SU-DHL-6 (cell line): Measurements from ENCODE around the gene APC.
A peak's percentile ranks its signal among the peaks of the same experiment; 100 is the strongest.

Experiments used
- H2AFZ ChIP-seq: fragments of 200-600 bp; sonication (generic); 2 replicates; pipeline ENCODE4 v1.6.1; 2014; ENCODE audit warnings: low read depth, mild to moderate bottlenecking, moderate library complexity, mixed read lengths, antibody characterized with exemption, low read length; ENCODE audit not compliant: severe bottlenecking
- H3F3A ChIP-seq: fragments of 200-600 bp; shearing (Covaris generic); 2 replicates; pipeline ENCODE4 v1.6.0; 2016; ENCODE audit warnings: antibody characterized with exemption, mild to moderate bottlenecking; ENCODE audit not compliant: insufficient read depth
- H3K27ac ChIP-seq: fragments of 200-600 bp; sonication (generic); 2 replicates; pipeline ENCODE4 v1.5.1; 2016; ENCODE audit warnings: low read depth, mild to moderate bottlenecking, low read length, moderate library complexity, mixed read lengths
- H3K27me3 ChIP-seq: fragments of 200-600 bp; sonication (generic), shearing (Covaris generic); 2 replicates; pipeline ENCODE4 v1.6.0; 2014; ENCODE audit warnings: mild to moderate bottlenecking, low read length
- H3K36me3 ChIP-seq: fragments of 200-600 bp; sonication (generic); 2 replicates; pipeline ENCODE4 v1.6.1; 2014; ENCODE audit warnings: mild to moderate bottlenecking, low read length, mixed read lengths
- H3K4me2 ChIP-seq: fragments of 300-600, 200-600 bp; shearing (Covaris generic), sonication (generic); 2 replicates; pipeline ENCODE4 v1.6.0; 2014; ENCODE audit warnings: low read length, low read depth, mild to moderate bottlenecking; ENCODE audit not compliant: poor library complexity, severe bottlenecking
- H3K4me3 ChIP-seq: fragments of 200-600 bp; sonication (generic); 2 replicates; pipeline ENCODE4 v1.5.1; 2014; ENCODE audit warnings: antibody characterized with exemption, low read length, mild to moderate bottlenecking, mixed read lengths; ENCODE audit not compliant: insufficient read depth, poor library complexity, severe bottlenecking
- H3K79me2 ChIP-seq: fragments of 200-600 bp; sonication (generic); 2 replicates; pipeline ENCODE4 v1.6.1; 2014; ENCODE audit warnings: mild to moderate bottlenecking, low read length, moderate library complexity; ENCODE audit not compliant: insufficient read depth
- H3K9ac ChIP-seq: fragments of 200-600 bp; sonication (generic); 2 replicates; pipeline ENCODE4 v1.7.0; 2014; ENCODE audit warnings: mild to moderate bottlenecking, low read length
- H3K9me2 ChIP-seq: fragments of 200-600 bp; sonication (generic); replicated peaks from 2 replicates; pipeline ENCODE4 v1.6.1; 2014; ENCODE audit warnings: low read length; ENCODE audit not compliant: insufficient read depth
- H3K9me3 ChIP-seq: fragments of 200-600 bp; sonication (generic); 2 replicates; pipeline ENCODE4 v1.6.1; 2014; ENCODE audit warnings: low read length, mixed read lengths; ENCODE audit not compliant: insufficient read depth
- H4K20me1 ChIP-seq: fragments of 200-600 bp; sonication (generic); 2 replicates; pipeline ENCODE4 v1.6.1; 2014; ENCODE audit warnings: low read depth, mild to moderate bottlenecking, antibody characterized with exemption, low read length, moderate library complexity, mixed read lengths
- CTCF ChIP-seq: fragments of 200-600 bp; sonication (generic); IDR thresholded peaks from one replicate; pipeline ENCODE4 v1.5.1; 2017; ENCODE audit warnings: antibody characterized with exemption, mild to moderate bottlenecking, low read length, moderate library complexity; ENCODE audit not compliant: insufficient read depth, poor library complexity, severe bottlenecking
- EZH2phosphoT487 ChIP-seq: fragments of 200-600 bp; sonication (generic), shearing (Covaris generic); conservative IDR thresholded peaks from 2 replicates; pipeline ENCODE4 v1.6.1; 2018; ENCODE audit warnings: mild to moderate bottlenecking, antibody characterized with exemption, low read length, moderate library complexity, mixed read lengths

Gene APC

GRCh38 chr5:112847306-112847705 lies 109.6 kb downstream of the APC start:
- no peak for TF ChIP-seq EZH2phosphoT487
- no peak for TF ChIP-seq CTCF

GRCh38 chr5:112848116-112848811 lies 110.6 kb downstream of the APC start:
- Histone ChIP-seq H4K20me1 (no peaks in the 10 kb centered on the region), H3K79me2 (no peaks in the 10 kb centered on the region), H2AFZ (peak overlapping the region; percentile 68), H3K9me3 (no peaks in the 10 kb centered on the region), H3K9me2 (no peaks in the 10 kb centered on the region), H3K36me3 (no peaks in the 10 kb centered on the region), H3K4me3 (no peak overlapping the region), H3K4me2 (peak overlapping the region; percentile 34), H3K9ac (no peak overlapping the region), H3K27ac (no peak overlapping the region), H3K27me3 (no peaks in the 10 kb centered on the region), H3F3A (peaks cover 16% of the 10 kb centered on the region; the same call in 1 of the 2 replicates)
- TF ChIP-seq EZH2phosphoT487 = no peak
- peak; percentile 73 for TF ChIP-seq CTCF

More at GRCh38 chr5:112847306-112847705, 109.6 kb downstream of the APC start:
- Histone ChIP-seq H4K20me1 (no peaks in the 10 kb centered on the region), H3K9me2 (no peaks in the 10 kb centered on the region), H3K27ac (no peak overlapping the region), H2AFZ (no peak overlapping the region), H3K4me3 (no peak overlapping the region), H3F3A (peaks cover 16% of the 10 kb centered on the region; the same call in 1 of the 2 replicates), H3K27me3 (no peaks in the 10 kb centered on the region), H3K9me3 (no peaks in the 10 kb centered on the region), H3K4me2 (no peak overlapping the region), H3K9ac (no peak overlapping the region), H3K79me2 (no peaks in the 10 kb centered on the region), H3K36me3 (no peaks in the 10 kb centered on the region)

- no peak overlapping the region for H3K4me2 ChIP-seq
These were observed 112.2 kb downstream of the APC start for GRCh38 chr5:112849912-112850311.

More at GRCh38 chr5:112849912-112850311, 112.2 kb downstream of the APC start:
- Histone ChIP-seq H3K9me2 (no peaks in the 10 kb centered on the region), H3K36me3 (no peaks in the 10 kb centered on the region), H2AFZ (no peak overlapping the region), H3K79me2 (no peaks in the 10 kb centered on the region), H3K4me3 (no peak overlapping the region), H3K9me3 (no peaks in the 10 kb centered on the region), H4K20me1 (no peaks in the 10 kb centered on the region), H3F3A (peaks cover 14% of the 10 kb centered on the region; the same call in 1 of the 2 replicates), H3K9ac (no peak overlapping the region), H3K27ac (no peak overlapping the region), H3K27me3 (no peaks in the 10 kb centered on the region)
- no peak for TF ChIP-seq CTCF
- TF ChIP-seq EZH2phosphoT487 = no peak
